IPS DF 19.7 (cell line): Measurements from ENCODE around the gene GAS7.
"Not testable (repeated sequence)": the region's sequence is repeated elsewhere in the genome, so short reads cannot be mapped to it uniquely, and the experiment has no call there.

Experiments used
- DNase-seq: peaks from one replicate; pipeline ENCODE4 v3.0.0-alpha.2; 2013; ENCODE audit warnings: low read depth, low spot score

GAS7 gene

DNA sequence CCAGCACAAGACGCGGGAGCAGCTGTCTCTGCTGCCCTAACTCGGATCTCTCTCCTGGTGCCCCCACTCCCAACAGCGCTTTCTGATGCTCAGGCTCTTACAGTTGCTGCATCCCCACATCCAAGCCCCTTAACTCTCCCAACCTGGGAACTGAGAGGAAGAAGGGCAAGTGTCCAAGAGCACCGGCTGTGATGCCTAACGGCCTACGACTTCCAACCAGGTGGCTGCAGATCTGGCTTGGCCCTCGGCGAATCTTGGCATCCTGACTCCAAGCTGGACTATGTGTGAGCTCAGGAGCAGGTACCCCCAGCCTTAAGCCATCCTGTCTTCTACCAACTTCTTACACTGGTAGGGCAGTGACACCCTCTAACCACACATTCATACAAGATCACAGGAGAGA, 255.1 kb downstream of the GAS7 start:
- DNase-seq = no peak

DNA sequence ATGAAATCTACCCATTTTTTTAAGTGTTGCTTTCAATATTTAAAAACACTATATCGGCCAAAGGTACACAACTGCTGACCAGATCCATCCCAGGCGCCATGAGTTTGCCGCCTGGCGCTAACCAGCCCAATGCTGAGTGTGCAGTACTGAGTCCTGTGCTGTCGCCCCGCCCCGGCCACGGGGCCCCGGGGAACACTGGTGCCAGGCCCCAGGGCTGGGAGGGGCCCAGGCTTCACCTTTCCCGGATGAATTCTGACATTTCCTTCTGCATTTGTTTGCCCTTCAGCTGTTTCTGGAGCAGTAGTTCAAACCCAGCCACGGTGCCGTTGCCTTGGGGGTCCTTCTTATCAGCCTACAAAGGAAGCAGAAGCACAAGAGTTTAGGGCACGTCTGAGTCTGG, 255.5 kb downstream of the GAS7 start:
- no peak for DNase-seq

DNA sequence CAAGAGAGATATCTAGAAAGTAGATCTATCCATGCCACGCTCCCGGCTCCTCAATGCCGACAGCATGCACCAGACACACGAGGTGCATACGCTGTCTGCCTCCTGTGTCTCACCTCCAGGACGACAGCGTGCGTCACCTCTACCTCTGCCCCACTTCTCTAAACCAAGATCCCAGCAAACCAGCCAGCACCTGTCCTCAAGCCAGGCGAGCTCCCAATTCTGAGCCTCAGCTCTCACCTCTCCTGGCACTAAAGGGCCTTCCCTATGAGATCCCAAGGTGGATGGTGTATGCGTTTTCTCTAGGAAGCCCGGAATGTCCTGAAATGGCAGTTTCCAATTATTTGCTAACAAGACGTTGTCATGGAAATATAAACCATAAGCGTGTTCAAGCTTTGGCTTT, 257.1 kb downstream of the GAS7 start:
- DNase-seq = no peak

DNA sequence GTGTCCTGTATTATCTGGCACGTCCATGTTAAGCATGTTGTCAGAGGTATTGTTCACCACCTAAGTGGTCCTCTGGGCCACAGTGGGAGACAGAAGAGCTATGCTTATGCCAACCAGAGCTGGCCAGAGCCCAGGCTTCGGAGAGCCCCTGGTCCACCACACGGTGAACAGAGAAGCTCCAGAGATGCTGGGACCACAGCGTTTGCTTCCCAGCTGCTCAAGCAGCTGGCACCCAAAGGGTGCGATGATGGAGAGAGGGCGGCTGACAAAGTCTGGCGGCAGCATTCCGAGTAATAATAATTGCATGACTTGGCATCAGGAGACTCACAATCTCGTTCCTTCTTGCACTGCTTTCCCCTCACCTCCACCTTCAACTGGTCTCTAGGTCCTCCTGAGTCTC, 257.6 kb downstream of the GAS7 start:
- DNase-seq = no peak

DNA sequence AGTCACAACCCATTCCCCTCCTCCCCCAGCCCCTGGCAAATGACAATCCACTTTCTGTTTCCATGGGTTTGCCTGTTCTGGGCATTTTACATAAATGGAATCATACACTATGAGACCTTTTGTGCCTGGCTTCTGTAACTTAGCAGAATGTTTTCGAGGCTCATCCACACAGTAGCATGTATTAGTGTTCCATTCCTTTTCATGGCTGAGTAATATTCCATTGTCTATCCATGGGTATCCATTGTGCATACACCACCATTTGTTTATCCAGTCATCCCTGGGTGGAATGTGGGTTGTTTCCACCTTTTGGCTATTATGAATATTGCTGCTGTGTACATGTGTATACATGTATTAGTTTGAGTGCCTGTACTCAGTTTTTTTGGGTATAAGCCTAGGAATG, 259.6 kb downstream of the GAS7 start:
- no peak for DNase-seq

DNA sequence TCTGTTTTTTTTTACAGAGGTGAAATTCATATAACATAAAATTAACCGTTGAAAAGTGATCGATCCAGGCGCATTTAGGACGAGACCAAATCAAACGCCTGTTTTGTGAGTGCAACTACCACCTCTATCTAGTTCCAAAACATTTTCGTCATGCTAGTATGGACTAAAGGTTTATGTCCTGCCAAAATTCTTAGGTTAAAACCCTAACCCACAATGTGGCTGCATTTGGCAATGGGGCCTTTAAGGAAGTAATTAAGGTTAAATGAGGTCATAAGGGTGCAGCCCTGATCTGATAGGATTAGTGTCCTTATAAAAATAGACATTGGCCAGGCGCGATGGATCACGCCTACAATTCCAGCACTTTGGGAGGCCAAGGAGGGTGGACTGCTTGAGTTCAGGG, 260.5 kb downstream of the GAS7 start:
- DNase-seq = no peak

DNA sequence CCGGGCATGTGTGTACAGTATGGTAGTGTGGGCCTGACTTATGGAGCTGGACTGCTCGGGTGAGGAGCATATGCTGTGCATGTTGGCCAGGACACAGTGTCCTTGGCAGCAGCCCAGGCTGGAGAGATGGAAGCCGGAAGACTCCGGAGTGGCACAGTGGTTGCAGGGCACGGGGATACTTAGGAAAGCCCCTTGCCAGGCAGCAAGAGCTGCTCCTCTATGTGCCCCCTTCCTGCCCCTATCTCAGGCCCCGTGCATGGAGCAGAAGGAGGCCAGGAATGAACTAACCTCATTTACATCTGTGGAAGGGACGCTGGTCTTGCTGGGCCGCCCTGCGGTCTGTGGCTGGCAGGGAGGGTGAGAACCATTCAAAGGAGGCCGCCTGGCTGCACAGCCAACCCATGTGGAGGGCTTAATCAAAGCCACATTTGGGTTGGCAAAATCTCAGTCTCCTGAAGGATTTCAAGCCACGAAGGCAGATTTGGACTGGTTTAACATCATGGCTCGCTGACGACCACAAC, 261.1 kb downstream of the GAS7 start:
- DNase-seq = no peak

DNA sequence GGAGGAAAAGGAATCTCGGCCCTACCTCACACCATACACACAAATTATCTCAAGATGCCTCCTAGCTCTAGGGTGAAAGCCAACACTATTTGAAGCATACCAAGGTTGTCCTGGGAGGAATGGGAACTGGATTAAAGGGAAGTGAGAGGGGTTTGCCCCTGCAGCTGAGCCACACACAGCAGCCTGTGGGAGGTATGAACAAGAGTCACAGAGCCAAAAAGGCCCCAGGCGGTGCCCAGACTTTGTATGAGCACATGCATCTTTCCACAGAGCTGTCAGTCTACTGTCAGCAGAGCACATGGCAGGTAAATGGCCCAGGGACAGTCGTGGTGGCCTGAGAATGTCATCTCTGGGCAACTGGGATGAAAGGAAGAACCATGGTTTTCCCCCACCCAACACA, 262.3 kb downstream of the GAS7 start:
- no peak for DNase-seq

DNA sequence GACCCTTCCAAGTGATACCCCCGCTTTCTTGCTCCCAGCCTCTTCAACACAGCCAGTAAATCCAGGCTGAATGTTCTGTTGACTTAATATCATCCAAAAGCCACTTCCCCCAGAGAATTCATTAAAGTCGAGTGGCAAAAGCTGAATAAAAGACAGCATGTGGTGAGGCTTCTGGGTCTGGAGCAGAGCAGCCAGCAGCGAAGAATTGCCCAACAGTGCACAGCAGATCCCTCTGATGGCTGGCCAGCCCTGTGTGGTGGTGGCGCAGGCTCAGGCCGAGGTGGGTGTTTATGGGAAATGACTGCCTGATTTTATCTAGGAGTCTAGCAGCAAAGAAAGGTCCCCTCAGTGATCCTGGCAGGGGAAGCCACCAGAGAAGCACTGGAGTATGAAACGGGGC, 263.0 kb downstream of the GAS7 start:
- DNase-seq = no peak

DNA sequence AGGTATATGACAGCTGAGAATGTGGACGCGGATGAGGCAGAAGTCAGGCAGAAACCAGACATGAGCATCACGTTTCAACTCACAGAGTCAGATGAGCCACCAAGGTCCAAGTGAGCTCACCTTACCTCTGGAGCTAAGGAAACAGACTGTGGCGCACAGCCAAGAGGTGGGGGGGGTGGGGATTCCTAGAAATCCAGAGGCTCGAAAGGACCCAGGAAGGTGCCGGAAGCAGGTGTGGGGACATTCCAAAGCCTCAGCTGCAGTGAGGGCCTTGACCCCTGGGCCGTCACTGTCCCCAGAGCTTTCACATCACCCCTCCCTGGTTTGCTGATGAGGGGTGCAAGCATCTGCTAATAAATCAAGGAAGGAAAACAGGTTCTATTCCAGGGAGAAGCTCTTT, 264.1 kb downstream of the GAS7 start:
- DNase-seq = no peak

DNA sequence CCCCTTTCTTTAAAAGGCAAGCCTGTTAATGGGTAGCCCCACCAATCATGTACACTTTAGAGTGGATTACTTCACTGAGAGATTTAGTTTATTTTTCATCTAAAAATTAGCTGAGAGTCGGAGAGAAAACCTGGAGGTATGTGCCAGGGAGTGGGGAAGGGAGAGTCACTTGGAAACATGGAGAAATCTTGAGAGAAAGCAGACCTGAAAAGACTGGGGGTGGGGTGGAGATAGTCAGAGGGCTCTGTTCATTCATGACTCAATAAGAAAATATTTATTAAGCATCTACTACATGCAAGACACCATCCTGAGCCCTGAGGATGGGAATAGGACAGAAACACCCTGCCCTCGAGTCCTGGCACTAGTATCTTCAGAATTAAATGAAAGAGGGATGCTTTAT, 265.9 kb downstream of the GAS7 start:
- DNase-seq = no peak

DNA sequence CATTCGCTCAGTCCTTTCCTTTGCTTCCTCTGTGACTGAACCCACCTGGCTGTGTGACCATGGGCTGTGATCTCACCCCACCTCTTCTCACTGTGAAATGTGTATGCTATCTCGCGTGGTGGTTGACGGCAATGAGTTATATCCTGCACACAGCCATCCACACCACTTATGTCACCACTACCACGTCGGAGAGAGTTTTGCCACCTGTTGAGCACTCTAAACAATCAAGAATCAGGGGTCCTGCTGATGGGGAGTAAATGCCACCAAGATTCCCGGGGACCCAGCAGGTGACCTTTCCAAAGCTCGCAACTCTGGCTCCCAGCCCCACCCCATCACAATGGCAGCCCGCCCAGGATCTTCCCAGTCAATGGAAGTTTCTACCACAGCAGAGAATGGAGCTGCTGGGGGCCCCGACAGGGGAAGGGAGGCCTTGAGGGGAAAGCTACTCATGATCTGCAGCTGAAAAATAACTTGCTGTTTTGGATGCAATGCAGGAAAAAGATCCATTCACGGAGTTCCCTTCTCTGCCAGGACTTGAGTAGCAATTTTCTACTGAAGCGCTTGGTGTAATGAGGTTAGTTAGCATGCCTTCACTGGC, 267.2 kb downstream of the GAS7 start:
- DNase-seq = no peak

DNA sequence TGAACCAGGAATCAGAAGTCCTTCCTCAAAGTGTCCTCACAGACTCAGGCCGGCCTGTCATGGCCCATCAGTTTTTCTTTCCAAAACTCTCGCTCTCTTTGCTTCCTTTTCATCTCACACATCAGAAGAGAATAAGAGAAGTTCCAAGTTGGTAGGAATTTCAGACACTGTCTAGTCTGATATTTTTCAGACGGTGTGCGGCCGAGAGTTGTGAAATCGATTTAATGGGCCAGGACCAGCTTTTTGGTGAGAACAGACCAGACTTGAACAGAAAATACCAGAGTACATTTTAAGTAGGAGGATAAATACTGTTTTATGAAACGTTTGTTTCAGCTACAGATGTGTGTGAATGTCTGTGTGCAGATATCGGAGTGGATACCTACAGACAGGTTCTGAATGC, 268.5 kb downstream of the GAS7 start:
- no peak for DNase-seq

DNA sequence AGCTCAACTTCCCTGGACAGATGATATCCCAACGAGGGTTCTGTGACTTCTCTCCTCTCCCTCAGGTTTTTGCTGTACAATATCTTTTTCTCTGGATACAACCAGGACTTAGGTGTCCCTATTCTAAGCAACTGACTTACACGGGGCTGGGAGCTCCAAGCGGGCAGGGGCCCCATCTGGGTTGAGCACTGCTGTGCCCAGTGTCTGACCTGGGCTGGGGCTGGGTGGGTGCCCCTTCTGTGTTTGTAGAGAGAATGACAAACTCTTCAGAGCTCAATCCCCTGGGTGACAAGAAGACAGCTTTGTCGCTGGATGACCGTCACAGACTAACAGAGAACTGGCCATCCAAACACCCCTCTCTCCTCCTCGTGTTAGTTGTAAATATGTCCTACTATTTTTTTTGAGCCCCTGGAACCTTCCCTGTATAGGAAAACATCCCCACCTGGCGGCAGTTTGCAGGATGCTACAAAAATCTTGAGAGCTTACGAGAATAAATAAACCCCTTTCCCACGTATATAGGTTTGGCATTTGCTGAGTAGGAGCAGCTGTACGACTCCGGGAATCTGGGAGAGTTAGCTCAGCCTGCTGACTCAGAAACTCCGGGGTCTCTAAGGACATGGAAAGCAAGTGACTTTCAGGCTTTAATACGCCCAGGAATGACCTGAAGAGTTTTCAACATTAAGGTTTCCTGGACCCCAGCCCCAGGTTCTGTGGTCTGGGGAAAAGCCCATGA, 269.6 kb downstream of the GAS7 start:
- DNase-seq = peak; percentile 20

DNA sequence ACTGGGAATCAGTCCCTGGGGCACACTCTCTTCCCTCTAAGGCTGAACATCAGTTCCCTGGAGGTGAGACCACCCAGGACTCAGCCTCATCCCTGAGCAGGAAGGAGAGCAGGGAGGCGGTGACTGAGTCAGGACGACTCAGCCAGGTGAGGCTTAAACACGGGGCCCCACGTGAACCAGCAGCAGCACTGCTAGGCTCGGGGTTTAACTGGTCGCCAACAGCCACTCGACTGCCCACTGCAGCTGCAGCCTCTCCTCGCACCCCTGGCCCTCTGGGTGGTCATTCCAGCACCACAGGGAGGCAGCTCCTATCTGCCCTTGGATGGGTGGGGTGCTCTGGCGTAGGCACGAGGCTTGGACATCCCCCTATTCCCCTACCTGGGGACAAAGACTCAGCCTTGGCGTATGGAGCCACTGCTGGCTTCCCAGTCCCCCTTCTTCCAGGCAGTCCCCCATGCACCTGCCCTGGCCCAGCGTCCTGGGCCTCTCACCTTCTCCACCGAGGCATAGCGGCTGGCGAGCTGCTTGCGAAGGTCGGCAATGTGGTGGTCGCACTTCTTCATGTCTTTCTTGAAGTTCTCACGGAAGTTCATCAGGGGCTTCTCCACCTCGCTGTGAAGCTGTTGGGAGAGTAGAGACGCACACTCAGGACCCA, 272.1 kb downstream of the GAS7 start:
- DNase-seq = no peak

DNA sequence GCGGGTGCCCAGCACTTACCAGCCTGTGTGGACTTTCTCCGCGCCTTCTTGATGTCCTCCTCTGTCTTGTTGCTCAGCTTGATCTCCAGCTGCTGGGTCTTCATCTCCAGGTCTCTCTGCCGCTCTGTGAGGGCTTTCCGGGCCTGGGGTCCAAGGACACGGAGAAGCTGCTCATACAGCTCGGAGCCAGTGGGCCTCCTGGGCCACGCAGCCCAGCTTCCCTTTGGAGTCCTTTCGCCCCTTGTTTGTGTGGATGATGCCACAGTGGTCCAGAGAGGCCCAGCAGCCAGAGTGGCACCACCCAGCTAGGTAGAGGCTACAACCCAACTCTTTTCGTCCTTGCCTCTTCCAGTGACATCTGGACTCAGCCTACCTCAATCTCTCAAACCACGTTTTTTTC, 272.9 kb downstream of the GAS7 start:
- DNase-seq = no peak

DNA sequence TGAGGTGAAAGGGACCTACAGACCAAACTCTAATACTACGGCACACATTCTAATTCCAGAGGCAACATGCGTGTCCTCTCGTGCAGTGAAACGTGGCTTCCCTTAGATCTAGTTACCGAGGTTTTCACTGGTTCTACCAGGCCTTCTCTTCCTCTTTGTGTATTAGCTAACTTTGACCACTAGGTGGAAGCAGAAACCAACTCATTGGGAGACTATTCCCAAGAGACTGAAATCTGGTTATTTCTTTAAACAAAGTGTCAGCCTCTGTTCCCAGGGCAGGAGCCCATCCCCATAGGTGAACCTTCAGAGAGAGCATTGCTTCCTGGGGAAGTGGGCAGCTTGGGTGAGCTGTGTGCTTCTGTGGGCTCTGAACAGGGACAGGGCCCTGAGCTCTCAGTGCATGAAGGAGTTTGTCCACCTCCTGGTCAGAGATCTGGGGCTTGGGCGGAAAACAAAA, 273.6 kb downstream of the GAS7 start:
- DNase-seq = peak; percentile 50

DNA sequence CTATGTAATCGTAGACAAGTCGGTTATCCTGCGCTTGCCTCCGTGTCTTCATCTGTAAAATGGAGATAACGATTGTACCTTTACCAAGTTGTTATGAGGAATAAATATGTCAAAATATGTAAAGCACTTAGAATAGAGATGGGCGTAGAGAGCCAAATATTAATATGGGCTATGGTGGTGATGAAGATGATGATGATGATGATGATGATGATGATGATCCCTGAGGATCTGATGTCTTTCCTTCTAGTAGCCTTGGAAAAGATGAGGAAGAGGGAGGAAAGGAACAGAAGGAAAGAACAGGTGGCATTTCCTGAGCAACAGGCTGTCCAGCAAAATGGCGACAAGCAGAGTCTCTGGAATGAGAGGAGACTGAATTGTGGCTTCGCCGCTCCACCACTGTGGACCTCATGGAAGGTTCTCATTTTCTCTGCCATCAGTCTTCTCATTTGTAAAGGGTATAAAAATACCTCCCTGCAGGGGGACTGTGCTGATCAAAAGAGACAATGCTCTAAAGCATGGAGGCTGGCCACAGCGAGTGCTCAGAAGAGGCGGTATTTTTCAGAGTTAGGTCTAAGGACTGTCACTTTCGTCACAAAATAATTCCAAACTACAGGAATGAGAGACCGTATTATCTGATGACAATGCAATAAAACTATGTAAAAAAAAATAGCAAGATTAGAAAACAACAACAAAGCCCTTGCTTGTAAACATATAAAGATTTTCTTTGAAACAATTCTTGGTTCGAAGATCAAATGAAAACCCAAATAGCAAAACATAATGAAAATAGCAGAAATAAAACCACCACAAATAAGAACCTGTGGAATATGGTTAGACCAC, 276.2 kb downstream of the GAS7 start:
- no peak for DNase-seq

DNA sequence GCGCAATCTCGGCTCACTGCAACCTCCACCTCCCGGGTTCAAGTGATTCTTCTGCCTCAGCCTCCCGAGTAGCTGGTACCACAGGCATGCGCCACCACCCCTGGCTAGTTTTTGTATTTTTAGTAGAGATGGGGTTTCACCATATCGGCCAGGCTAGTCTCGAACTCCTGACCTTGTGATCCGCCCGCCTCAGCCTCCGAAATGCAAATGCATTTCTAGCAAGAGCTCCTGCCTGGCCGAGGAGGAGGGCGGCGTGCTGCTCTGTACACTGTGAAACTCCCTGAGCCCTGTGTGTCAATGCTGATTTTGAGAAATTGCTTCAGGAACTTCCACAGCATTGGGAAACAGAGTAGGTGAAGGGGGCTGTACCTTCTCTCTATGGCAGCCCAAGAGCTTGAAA, 277.2 kb downstream of the GAS7 start:
- DNase-seq = not testable (repeated sequence)

DNA sequence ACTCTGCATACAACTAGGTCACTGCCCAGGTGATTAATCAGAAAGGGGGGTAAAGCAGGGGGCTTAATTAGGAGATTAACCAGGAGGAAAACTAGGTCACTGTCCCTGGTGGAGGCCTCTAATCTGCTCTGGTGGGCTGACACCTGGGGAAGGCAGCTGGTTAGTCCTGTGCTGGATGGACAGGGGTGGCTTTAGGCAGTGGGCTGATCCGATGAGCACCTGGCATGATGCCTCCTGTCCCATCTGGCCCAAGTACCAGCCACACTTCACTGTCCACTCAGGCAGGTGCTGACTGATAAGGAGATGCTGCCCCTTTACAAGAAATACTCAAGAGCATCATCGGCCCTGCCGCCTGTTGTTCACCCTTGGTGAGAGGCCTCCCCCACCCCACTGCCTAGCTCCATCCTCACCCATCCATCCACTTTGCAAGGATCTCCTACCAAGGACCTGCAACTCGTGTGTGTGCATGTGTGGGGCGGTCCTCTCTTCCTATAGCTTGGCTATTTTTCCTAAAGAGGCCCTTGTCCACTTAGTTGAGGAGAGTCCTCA, 279.5 kb downstream of the GAS7 start:
- DNase-seq = no peak

DNA sequence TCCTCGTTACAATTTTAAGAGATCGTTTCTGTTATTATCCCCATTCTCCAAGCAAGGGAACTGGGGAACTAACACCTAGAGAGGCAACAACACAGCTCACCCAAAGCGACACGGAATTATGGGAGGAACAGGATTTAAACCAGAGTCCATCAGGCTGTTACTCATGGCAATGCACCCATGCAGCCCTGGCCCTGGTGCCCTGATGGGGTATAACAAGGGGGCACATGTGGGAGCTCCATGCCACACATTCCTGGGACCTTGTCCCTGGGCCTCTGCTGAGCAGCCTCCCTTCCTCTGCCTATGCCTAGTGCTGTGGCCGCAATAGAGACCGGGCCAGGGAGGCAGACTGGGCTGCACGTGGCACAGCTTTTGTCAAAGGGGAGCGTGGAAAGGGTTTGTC, 280.1 kb downstream of the GAS7 start:
- no peak for DNase-seq

DNA sequence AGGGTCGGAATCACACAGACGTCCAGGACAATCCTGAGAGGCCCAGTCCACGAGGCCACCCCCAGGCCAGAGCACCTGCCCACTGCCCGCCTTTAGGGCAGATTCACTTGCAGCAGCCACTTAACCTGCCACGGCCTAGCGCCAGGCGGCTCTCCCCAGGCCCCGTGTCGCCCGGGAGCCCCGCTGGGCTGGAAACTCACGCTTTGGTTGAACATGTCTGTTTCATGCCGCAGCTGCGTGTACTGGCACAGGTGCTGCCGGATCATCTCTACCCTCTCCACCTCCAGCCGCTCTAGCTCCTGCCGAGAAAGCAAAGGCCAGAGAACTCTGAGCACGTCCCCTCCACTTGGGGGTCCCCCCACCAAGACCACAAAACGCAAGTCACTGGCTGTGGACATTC, 280.6 kb downstream of the GAS7 start:
- no peak for DNase-seq
